HCT116 (cell line): ENCODE measurements around the gene RIPOR2. TPM values are rescaled to one million over a fixed set of nuclear protein-coding genes. Genes with fewer than 3 reads are reported as not detected.

Source experiments
- ATAC-seq: fragments of 200-7000 bp; cut with Tn5 transposase; 2 replicates; pipeline ENCODE4 v1.9.1; 2020; ENCODE audit warnings: mild to moderate bottlenecking, moderate library complexity
- BruUV-seq: library from RNA; stranded (reverse); fragments of 400-500 nt; replicated peaks from 2 replicates; lab custom pipeline; 2021; lab: Mats Ljungman, UMichigan
- CTCF ChIA-PET: fragments of 300-600 bp; sonication (Branson Sonifier 250); formaldehyde crosslinking; loops from one replicate; lab custom pipeline; 2021; ENCODE audit warnings: antibody characterized with exemption; lab: Charles Lee
- POLR2A ChIA-PET: fragments of 300-600, 350-600 bp; sonication (Branson Sonifier 250); formaldehyde crosslinking; loops from one replicate; lab custom pipeline; 2021; ENCODE audit warnings: antibody characterized with exemption; lab: Charles Lee
- RAD21 ChIA-PET, 2 experiments: fragments of 300-600 bp; sonication (Branson Sonifier 250); formaldehyde crosslinking; loops; one replicate each; lab custom pipeline; 2023; ENCODE audit warnings: low total read pairs in 2 of 2; ENCODE audit not compliant: uncharacterized antibody in 2 of 2, unreplicated experiment in 2 of 2, low non-redundant PET in 1 of 2; lab: Charles Lee
- DNase-seq: peaks from one replicate; pipeline ENCODE4 v3.0.0-alpha.2; 2010; ENCODE audit warnings: low read depth, low spot score
- H2AFZ ChIP-seq: fragments of 200-600 bp; shearing (Covaris generic), sonication (generic); 2 replicates; pipeline ENCODE4 v1.6.1; 2017; ENCODE audit warnings: low read depth, mixed run types, mixed read lengths, antibody characterized with exemption, low read length; ENCODE audit not compliant: poor library complexity, severe bottlenecking
- H3K27ac ChIP-seq: 2 replicates; pipeline ENCODE4 v1.5.1; 2012; ENCODE audit warnings: low read depth, low read length
- H3K27me3 ChIP-seq: fragments of 200-600 bp; sonication (generic); 2 replicates; pipeline ENCODE4 v1.6.1; 2016; ENCODE audit warnings: mixed run types, low read length, mixed read lengths; ENCODE audit not compliant: insufficient read depth
- H3K36me3 ChIP-seq, 2 experiments: fragments of 200-500 bp in 1 of 2; fragments of 200-600 bp in 1 of 2; sonication (Bioruptor generic) in 1 of 2; sonication (generic) in 1 of 2; 2 replicates each; pipeline versions ENCODE4 v1.5.1 to v1.6.1; 2014 to 2016; ENCODE audit warnings: low read length in 2 of 2, inconsistent platforms in 1 of 2, mixed read lengths in 1 of 2, mixed run types in 1 of 2; ENCODE audit not compliant: insufficient read depth in 2 of 2, control insufficient read depth in 1 of 2
- H3K4me1 ChIP-seq, 2 experiments: fragments of 200-600 bp in 1 of 2; sonication (generic) in 1 of 2; 2 replicates each; pipeline versions ENCODE4 v1.5.1 to v1.6.1; 2012 to 2017; ENCODE audit warnings: low read length in 2 of 2, inconsistent platforms in 1 of 2, mild to moderate bottlenecking in 1 of 2, mixed read lengths in 1 of 2, mixed run types in 1 of 2, moderate library complexity in 1 of 2; ENCODE audit not compliant: insufficient read depth in 2 of 2, control insufficient read depth in 1 of 2
- H3K4me2 ChIP-seq: fragments of 200-600 bp; sonication (generic); 2 replicates; pipeline ENCODE4 v1.6.1; 2017; ENCODE audit warnings: mixed run types, low read length, mixed read lengths
- H3K4me3 ChIP-seq, 2 experiments: fragments of 200-600 bp in 1 of 2; sonication (generic) in 1 of 2; replicated peaks in 1 of 2; 2 replicates each; pipeline ENCODE4 v1.5.1; 2011 to 2016; ENCODE audit warnings: low read length in 2 of 2, control low read depth in 1 of 2, low read depth in 1 of 2, mild to moderate bottlenecking in 1 of 2, mixed read lengths in 1 of 2, mixed run types in 1 of 2
- H3K79me2 ChIP-seq: fragments of 200-600 bp; sonication (generic); 2 replicates; pipeline ENCODE4 v1.6.1; 2017; ENCODE audit warnings: mild to moderate bottlenecking, mixed run types, low read length, moderate library complexity, mixed read lengths; ENCODE audit not compliant: insufficient read depth
- H3K9ac ChIP-seq: fragments of 200-600 bp; sonication (generic); 2 replicates; pipeline ENCODE4 v1.6.1; 2016; ENCODE audit warnings: low read length, mixed read lengths
- H3K9me2 ChIP-seq: fragments of 200-600 bp; sonication (generic), shearing (Covaris generic); 2 replicates; pipeline ENCODE4 v1.6.1; 2017; ENCODE audit warnings: mixed run types, mild to moderate bottlenecking, moderate library complexity; ENCODE audit not compliant: insufficient read depth
- H3K9me3 ChIP-seq, 2 experiments: fragments of 200-500 bp in 1 of 2; fragments of 200-600 bp in 1 of 2; sonication (Bioruptor generic) in 1 of 2; sonication (generic) in 1 of 2; 2 replicates each; pipeline ENCODE4 v1.6.1; 2014 to 2017; ENCODE audit warnings: low read length in 2 of 2, mixed read lengths in 2 of 2, inconsistent platforms in 1 of 2, low read depth in 1 of 2, mild to moderate bottlenecking in 1 of 2, mixed run types in 1 of 2, moderate library complexity in 1 of 2; ENCODE audit not compliant: control insufficient read depth in 1 of 2, insufficient read depth in 1 of 2
- H4K20me1 ChIP-seq: fragments of 200-600 bp; sonication (generic), shearing (Covaris generic); 2 replicates; pipeline ENCODE4 v1.6.1; 2017; ENCODE audit warnings: mixed run types, mild to moderate bottlenecking, moderate library complexity; ENCODE audit not compliant: insufficient read depth
- CEBPB ChIP-seq: IDR thresholded peaks from 2 replicates; pipeline ENCODE4 v1.6.1; 2012; ENCODE audit warnings: low read depth
- EZH2phosphoT487 ChIP-seq: fragments of 200-600 bp; IDR thresholded peaks from 2 replicates; pipeline ENCODE4 v1.6.1; 2018; ENCODE audit warnings: antibody characterized with exemption, borderline replicate concordance
- JUND ChIP-seq: IDR thresholded peaks from 2 replicates; pipeline ENCODE4 v1.6.1; 2012
- POLR2A ChIP-seq: IDR thresholded peaks from 2 replicates; pipeline ENCODE4 v1.7.0; 2011; ENCODE audit warnings: borderline replicate concordance; ENCODE audit not compliant: insufficient read depth, insufficient read length; ENCODE audit errors: extremely low read depth
- POLR2AphosphoS5 ChIP-seq: IDR thresholded peaks from 2 replicates; pipeline ENCODE4 v1.6.1; 2011; ENCODE audit warnings: mild to moderate bottlenecking, low read depth, low read length, moderate library complexity
- RAD21 ChIP-seq: IDR thresholded peaks from 2 replicates; pipeline ENCODE4 v1.6.1; 2012; ENCODE audit warnings: low read depth, mild to moderate bottlenecking
- SIN3A ChIP-seq: IDR thresholded peaks from 2 replicates; pipeline ENCODE4 v1.6.1; 2012; ENCODE audit warnings: low read depth
- SRF ChIP-seq: IDR thresholded peaks from 2 replicates; pipeline ENCODE4 v1.6.1; 2012; ENCODE audit warnings: low read depth
- intact Hi-C: fragments of 100-400 bp; cut with micrococcal nuclease; formaldehyde crosslinking; loops from 2 replicates; pipeline ENCODE4 v1.10.0; 2022
- total RNA-seq: library from RNA; stranded (reverse); gene quantifications from one replicate; pipeline ENCODE4 v1.2.1, GENCODE V29; 2021; ENCODE audit not compliant: unreplicated experiment
- TF ChIP-seq, protein P1 (sequence below): IDR thresholded peaks from 2 replicates; pipeline ENCODE4 v1.6.1; 2012
- TF ChIP-seq, protein P2 (sequence below): IDR thresholded peaks from 2 replicates; pipeline ENCODE4 v1.6.1; 2011; ENCODE audit warnings: mild to moderate bottlenecking, low read length, moderate library complexity; ENCODE audit not compliant: insufficient replicate concordance; ENCODE audit errors: extremely low read depth

Gene RIPOR2
- total RNA-seq, 1 experiment from 2014 or later = 0.44 TPM

- no peak overlapping the region for H2AFZ ChIP-seq
- no peaks in the 10 kb centered on the region for H3K4me1 ChIP-seq
- no peak for DNase-seq
- no peaks in the 10 kb centered on the region for H3K36me3 ChIP-seq
- no peak overlapping the region for H3K27ac ChIP-seq
- ChIA-PET POLR2A (no interaction called here), RAD21 (no interaction called here), CTCF (interaction anchor here (1.0 to 1.2 kb wide), 2 partner anchors 16 to 42 kb away, joined by 3 to 4 read pairs; no protein-coding TSS in a partner anchor)
- no peaks in the 10 kb centered on the region for H3K27me3 ChIP-seq
- TF ChIP-seq RAD21 = no peak
- TF ChIP-seq, protein P1, sequence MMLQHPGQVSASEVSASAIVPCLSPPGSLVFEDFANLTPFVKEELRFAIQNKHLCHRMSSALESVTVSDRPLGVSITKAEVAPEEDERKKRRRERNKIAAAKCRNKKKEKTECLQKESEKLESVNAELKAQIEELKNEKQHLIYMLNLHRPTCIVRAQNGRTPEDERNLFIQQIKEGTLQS = no peak
- TF ChIP-seq SIN3A = no peak
- no peak for TF ChIP-seq EZH2phosphoT487
- TF ChIP-seq JUND = no peak
- TF ChIP-seq POLR2AphosphoS5 = no peak
- TF ChIP-seq SRF = no peak
- TF ChIP-seq, protein P2, sequence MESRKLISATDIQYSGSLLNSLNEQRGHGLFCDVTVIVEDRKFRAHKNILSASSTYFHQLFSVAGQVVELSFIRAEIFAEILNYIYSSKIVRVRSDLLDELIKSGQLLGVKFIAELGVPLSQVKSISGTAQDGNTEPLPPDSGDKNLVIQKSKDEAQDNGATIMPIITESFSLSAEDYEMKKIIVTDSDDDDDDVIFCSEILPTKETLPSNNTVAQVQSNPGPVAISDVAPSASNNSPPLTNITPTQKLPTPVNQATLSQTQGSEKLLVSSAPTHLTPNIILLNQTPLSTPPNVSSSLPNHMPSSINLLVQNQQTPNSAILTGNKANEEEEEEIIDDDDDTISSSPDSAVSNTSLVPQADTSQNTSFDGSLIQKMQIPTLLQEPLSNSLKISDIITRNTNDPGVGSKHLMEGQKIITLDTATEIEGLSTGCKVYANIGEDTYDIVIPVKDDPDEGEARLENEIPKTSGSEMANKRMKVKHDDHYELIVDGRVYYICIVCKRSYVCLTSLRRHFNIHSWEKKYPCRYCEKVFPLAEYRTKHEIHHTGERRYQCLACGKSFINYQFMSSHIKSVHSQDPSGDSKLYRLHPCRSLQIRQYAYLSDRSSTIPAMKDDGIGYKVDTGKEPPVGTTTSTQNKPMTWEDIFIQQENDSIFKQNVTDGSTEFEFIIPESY = no peak
- TF ChIP-seq CEBPB = no peak
- no peak for TF ChIP-seq POLR2A
- TF ChIP-seq, all 23 proteins: peak for 0
- intact Hi-C loops = no loop called here
- Histone ChIP-seq H3K9me3 (no peaks in the 10 kb centered on the region), H4K20me1 (no peaks in the 10 kb centered on the region), H3K79me2 (no peaks in the 10 kb centered on the region), H3K9me2 (no peaks in the 10 kb centered on the region), H3K4me2 (no peak overlapping the region), H3K9ac (no peak overlapping the region), H3K4me3 (no peak overlapping the region)
- ATAC-seq = no peak
- no TSS peak for BruUV-seq
These were observed 14.6 kb upstream of the RIPOR2 start for GRCh38 chr6:24950218-24950941.
